ENCODE measurements around the gene STUM. TPM values are rescaled to one million over a fixed set of nuclear protein-coding genes. Genes with fewer than 3 reads are reported as not detected.

STUM gene
- total RNA-seq, 1 donor from 2014 or later, result 6.4 TPM

GRCh38 chr1:226579781-226580323, 31.3 kb downstream of the STUM start:
- H3K27ac ChIP-seq, result no peak overlapping the region
- no peaks in the 10 kb centered on the region for H3K36me3 ChIP-seq
- no peaks in the 10 kb centered on the region for H3K9me3 ChIP-seq
- intact Hi-C loops (cut with DNase I), result no loop called here
- TF ChIP-seq POLR2AphosphoS5 (IDR thresholded peaks at IDR 0.05; ENCODE audit: insufficient read depth in 1 of 2, low read depth in 1 of 2) (no peak), CTCF (IDR thresholded peaks at IDR 0.05) (no peak), POLR2A (IDR thresholded peaks at IDR 0.05) (no peak)
- H3K4me3 ChIP-seq, result no peak overlapping the region
- no peaks in the 10 kb centered on the region for H3K4me1 ChIP-seq
- no peak for DNase-seq (ENCODE audit: extremely low spot score in 2 of 2)
- no peaks in the 10 kb centered on the region for H3K27me3 ChIP-seq

GRCh38 chr1:226580625-226581270, 32.2 kb downstream of the STUM start:
- no peak overlapping the region for H3K27ac ChIP-seq
- intact Hi-C loops (cut with DNase I), result no loop called here
- TF ChIP-seq POLR2AphosphoS5 (IDR thresholded peaks at IDR 0.05; ENCODE audit: insufficient read depth in 1 of 2, low read depth in 1 of 2), result no peak
- no peak for TF ChIP-seq POLR2A (IDR thresholded peaks at IDR 0.05)
- no peak for TF ChIP-seq CTCF (IDR thresholded peaks at IDR 0.05)
- H3K27me3 ChIP-seq, result no peaks in the 10 kb centered on the region
- no peak overlapping the region for H3K4me3 ChIP-seq
- DNase-seq (ENCODE audit: extremely low spot score in 2 of 2), result no peak
- H3K4me1 ChIP-seq, result no peaks in the 10 kb centered on the region
- no peaks in the 10 kb centered on the region for H3K36me3 ChIP-seq
- H3K9me3 ChIP-seq, result no peaks in the 10 kb centered on the region

GRCh38 chr1:226581650-226582330, 33.2 kb downstream of the STUM start:
- intact Hi-C loops (cut with DNase I), result no loop called here
- no peak overlapping the region for H3K27ac ChIP-seq
- H3K36me3 ChIP-seq, result no peaks in the 10 kb centered on the region
- no peaks in the 10 kb centered on the region for H3K27me3 ChIP-seq
- H3K4me3 ChIP-seq, result no peak overlapping the region
- H3K9me3 ChIP-seq, result no peaks in the 10 kb centered on the region
- H3K4me1 ChIP-seq, result no peaks in the 10 kb centered on the region
- DNase-seq (ENCODE audit: extremely low spot score in 2 of 2), result no peak
- TF ChIP-seq POLR2A (IDR thresholded peaks at IDR 0.05), result no peak
- no peak for TF ChIP-seq CTCF (IDR thresholded peaks at IDR 0.05)
- no peak for TF ChIP-seq POLR2AphosphoS5 (IDR thresholded peaks at IDR 0.05; ENCODE audit: insufficient read depth in 1 of 2, low read depth in 1 of 2)

GRCh38 chr1:226582966-226583365, 34.4 kb downstream of the STUM start:
- no peak overlapping the region for H3K27ac ChIP-seq
- intact Hi-C loops (cut with DNase I), result no loop called here
- no peak for DNase-seq (ENCODE audit: extremely low spot score in 2 of 2)
- H3K36me3 ChIP-seq, result no peaks in the 10 kb centered on the region
- H3K4me1 ChIP-seq, result no peaks in the 10 kb centered on the region
- no peaks in the 10 kb centered on the region for H3K27me3 ChIP-seq
- H3K4me3 ChIP-seq, result no peak overlapping the region
- no peaks in the 10 kb centered on the region for H3K9me3 ChIP-seq
- TF ChIP-seq POLR2AphosphoS5 (IDR thresholded peaks at IDR 0.05; ENCODE audit: insufficient read depth in 1 of 2, low read depth in 1 of 2), result no peak
- TF ChIP-seq POLR2A (IDR thresholded peaks at IDR 0.05), result no peak
- no peak for TF ChIP-seq CTCF (IDR thresholded peaks at IDR 0.05)

GRCh38 chr1:226584164-226584563, 35.6 kb downstream of the STUM start:
- Histone ChIP-seq H3K4me1 (no peaks in the 10 kb centered on the region), H3K27me3 (no peaks in the 10 kb centered on the region), H3K36me3 (no peaks in the 10 kb centered on the region), H3K27ac (no peak overlapping the region), H3K9me3 (no peaks in the 10 kb centered on the region), H3K4me3 (no peak overlapping the region)
- intact Hi-C loops (cut with DNase I), result no loop called here
- no peak for TF ChIP-seq CTCF (IDR thresholded peaks at IDR 0.05)
- TF ChIP-seq POLR2AphosphoS5 (IDR thresholded peaks at IDR 0.05; ENCODE audit: insufficient read depth in 1 of 2, low read depth in 1 of 2), result no peak
- no peak for TF ChIP-seq POLR2A (IDR thresholded peaks at IDR 0.05)
- no peak for DNase-seq (ENCODE audit: extremely low spot score in 2 of 2)
